ENCODE results near the gene AKNA.
A peak's percentile ranks its signal among the peaks of the same experiment; 100 is the strongest.

AKNA gene

DNA sequence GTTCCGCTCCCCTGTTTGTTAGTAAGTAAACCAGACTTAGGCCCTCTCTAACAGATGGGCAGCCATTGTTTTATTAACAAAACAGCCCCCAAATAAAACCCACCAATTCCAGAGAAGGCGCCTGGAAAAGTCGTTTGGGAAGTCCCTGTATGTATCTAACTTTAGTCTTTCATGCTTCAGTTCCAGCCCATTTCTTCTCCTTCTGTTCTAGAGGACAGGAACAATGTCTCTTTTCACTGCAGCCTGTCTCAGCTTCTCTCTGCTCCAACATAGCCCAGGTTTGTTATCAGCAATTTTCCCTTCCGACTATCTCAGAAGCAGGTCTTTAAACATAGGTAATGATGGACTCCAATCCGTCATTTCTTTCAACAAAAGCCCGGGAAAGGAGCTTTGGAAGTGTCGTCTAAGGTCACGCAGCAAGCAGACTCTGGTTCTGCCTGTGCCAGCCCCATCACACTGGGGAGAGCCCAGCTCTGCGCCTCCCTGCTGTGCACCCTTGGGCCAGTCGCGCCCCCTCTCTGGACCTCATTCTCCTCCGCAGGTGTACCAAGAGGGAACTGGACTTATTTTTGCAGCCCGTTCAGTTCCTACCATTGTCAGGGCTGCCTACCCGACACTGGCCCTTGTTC is 9.6 kb upstream of the AKNA start:
- DNase-seq (ENCODE audit: low read depth in 2 of 2) = no peak

- DNase-seq (ENCODE audit: low read depth in 2 of 2) = peak; percentile 91
Observed at GRCh38 chr9:114396558-114397218, 8.9 kb upstream of the AKNA start.

DNA sequence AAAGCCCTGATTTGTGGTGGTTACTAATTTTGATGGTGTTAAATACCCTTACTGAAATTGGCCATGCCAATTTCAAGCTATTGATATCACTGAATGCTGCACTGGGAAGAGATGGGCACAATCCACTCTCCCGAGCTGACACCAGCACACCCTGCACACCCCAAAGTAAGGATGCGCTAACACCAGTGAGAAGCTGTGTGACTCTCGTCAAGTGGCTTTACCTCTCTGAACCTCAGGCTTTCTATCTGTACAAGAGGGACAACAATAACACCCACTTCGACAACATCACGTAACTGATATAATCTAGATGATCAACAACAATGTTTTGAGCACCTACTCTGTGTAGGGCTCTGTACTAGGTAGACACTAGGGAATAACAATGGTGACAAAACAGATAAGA is 8.0 kb upstream of the AKNA start:
- no peak for DNase-seq (ENCODE audit: low read depth in 2 of 2)

DNA sequence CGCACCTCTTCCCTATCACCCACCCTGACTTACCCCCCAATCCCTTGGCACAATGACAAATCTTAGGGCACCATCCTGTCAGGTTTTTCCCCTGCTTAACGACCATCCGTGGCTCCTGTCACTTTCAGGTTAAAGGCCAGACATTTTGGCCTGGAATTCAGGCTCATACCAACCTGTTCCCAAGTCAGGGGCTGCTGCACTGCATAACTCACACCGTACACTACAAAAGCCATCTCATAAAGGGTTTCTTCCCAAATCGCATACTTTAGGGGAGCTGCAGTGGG is 7.5 kb upstream of the AKNA start:
- DNase-seq (ENCODE audit: low read depth in 2 of 2) = no peak

- DNase-seq (ENCODE audit: low read depth in 2 of 2) = no peak
Observed at GRCh38 chr9:114394523-114395333, 6.9 kb upstream of the AKNA start.

DNA sequence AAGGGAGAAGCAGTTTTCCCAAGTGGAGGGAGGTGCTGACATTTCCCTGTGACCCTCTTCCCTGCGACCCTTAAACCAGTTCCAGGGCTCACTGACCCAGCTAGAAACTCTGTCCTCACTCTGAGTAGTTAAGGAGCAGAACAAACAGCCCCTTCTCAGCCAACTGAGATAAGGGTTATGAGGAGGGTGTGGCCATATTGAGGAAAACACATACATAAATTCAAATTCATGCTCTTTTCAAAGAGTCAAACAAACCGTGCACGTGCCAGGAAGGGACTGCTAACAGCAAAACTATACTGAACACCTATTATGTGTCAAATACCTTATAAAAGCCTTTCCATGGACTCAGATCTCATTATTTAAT is 4.9 kb upstream of the AKNA start:
- no peak for DNase-seq (ENCODE audit: low read depth in 2 of 2)

GRCh38 chr9:114390952-114391351 is 3.2 kb upstream of the AKNA start:
- no peak for DNase-seq (ENCODE audit: low read depth in 2 of 2)

- no peak for DNase-seq (ENCODE audit: low read depth in 2 of 2)
Observed at GRCh38 chr9:114389612-114390368, 2.0 kb upstream of the AKNA start.

GRCh38 chr9:114388764-114389375 is 1.1 kb upstream of the AKNA start:
- no peak for DNase-seq (ENCODE audit: low read depth in 2 of 2)

DNA sequence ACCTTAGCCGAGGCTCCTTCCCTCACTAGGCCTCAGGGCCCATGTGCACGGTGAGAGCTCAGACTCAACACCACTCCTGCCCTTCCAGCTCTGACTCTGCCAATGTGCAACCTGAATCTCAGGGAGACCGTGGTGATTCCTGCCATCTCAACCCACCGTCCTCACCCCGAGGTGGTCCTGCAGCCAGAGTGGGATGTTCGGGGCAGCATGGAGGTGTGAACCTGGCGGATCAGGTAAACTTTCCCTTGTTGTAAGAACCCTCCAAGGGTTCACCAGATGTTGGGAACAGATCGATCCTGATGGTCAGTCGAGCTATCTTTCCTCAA is 538 bp upstream of the AKNA start:
- DNase-seq (ENCODE audit: low read depth in 2 of 2) = no peak

DNA sequence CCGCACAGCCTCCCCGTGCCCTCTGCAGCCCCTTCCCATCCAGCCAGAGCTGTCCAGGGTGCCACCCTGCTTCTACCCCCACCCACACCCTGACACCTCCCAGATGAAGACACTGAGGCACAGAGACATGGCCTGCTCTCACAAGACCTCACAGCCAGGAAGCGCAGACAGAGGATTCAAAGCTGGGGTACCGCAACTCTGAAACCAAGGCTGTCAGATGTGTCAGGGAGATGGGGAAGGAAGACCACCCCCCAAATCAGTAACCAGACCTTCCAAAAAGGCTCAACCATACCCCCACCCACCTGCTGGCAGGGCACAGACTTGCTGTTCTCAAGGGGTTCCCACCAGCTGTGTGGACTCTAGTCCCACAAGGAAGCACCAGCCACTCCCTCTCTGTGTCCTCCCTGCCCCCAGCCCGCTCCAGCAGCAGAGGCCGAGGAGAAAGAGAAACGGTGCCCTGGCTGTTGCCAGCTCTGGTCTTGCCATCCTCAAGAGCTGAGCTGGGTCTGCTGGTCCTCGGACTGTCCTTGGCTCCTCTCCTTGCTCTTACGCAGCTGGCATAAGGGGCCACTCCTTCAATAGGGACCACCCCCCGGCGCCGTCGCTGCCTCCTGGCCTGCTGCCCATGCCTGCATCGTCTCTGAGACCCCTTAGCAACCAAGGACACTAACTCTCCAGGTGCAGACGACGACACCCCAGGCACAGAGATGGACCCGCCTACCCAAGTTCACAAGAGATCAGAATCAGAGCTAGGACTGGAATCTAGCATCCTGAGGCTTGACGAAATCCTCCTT is 699 bp downstream of the AKNA start:
- DNase-seq (ENCODE audit: low read depth in 2 of 2) = no peak

GRCh38 chr9:114386361-114386885 is 1.4 kb downstream of the AKNA start:
- DNase-seq (ENCODE audit: low read depth in 2 of 2) = no peak

GRCh38 chr9:114385397-114386181 is 2.2 kb downstream of the AKNA start:
- peak; percentile 53 to 54 for DNase-seq (ENCODE audit: low read depth in 2 of 2)

DNA sequence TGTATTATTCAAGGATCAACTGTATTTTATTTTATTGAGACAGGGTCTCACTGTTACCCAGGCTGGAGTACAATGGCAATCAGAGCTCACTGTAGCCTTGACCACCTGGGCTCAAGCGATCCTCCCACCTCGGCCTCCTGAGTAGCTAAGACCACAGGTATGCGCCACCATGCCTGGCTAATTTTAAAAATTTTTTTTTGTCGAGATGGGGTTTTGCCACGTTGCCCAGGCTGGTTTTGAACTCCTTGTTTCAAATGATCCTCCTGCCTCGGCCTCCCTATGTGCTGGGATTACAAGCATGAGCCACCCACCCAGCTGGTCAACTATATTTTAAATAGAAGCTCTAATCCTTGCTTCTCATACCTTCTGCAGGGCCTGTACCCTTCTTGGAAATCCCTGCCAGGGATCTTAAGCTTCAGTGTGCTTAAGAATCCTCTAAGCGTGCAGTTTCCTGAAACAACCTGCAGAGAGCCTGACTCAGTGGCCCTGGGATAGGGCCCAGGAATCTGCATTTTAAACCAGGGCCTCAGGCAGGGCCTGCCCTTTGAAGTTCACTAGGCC is 2.9 kb downstream of the AKNA start:
- no peak for DNase-seq (ENCODE audit: low read depth in 2 of 2)

DNA sequence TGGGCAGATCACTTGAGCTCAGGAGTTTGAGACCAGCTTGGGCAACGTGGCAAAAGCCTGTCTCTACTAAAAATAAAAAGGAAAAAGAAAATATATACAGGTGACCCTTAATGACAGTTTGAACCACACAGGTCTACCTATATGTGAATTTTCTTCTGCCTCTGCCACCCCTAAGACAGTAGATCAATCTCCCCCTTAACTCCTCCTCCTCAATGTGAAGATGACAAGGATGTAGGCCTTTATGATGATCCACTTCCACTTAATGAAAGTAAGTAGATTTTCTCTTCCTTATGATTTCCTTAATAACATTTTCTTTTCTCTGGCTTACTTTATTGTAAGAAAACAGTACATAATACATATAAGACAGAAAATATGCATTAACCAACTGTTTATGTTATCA is 3.4 kb downstream of the AKNA start:
- no peak for DNase-seq (ENCODE audit: low read depth in 2 of 2)

GRCh38 chr9:114383521-114384231 is 4.1 kb downstream of the AKNA start:
- DNase-seq (ENCODE audit: low read depth in 2 of 2) = peak; percentile 44 to 49

DNA sequence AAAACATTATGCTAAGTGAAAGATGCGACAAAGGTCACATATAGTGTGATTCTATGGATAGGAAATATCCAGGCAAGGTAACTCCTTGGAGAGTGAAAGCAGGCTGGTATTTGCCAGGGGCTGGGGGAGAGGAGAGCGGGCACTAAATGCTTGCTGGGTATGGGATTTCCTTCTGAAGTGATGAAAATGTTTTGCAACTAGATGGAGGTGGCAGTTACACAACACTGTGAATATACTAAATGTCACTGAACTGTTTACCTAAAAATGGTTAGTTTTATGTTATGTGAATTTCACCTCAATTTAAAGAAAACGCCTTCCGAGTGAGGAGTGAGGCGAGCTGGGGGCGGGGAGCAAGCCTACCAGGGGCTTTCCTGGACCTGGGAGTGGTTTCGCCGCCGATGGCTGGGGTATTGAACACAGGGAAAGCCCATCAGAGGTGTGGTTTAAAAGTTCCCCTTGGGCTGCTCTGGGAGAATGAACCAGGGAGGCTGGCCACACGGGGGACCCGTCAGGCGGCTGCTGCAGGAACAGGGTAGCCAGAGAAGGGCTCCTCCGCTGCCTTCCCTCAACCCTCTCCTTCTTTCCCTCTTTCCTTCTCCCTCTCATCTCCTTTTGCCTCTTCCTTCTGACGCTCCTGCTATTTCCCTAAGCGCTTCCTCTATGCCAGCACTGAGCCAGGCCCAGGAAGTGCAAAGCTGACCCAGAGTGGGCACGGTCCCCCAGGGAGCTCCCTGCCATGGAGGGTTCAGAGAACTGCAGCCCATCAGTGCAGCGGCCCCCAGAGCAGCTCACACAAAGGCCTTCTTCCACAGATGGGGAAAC is 4.9 kb downstream of the AKNA start:
- no peak for DNase-seq (ENCODE audit: low read depth in 2 of 2)

DNA sequence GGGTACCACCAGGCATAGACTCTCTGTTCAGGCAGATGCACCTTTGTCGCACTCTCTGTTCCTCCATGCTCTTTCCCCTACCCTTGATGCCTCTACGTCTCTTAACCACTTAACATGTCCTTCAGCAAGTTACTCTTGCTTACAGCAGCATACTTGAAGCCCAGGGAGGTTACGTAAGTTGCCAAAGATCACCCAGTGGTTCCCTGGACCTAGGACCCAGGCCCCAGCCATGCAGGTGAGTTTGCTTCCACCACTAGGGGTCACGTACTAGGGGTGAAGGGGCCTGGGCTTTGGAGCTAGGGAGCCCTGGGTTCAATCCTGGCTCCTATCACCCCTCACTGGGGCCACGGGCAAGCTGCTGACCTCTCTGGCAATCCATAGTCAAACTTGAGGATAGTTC is 8.9 kb downstream of the AKNA start:
- no peak for DNase-seq (ENCODE audit: low read depth in 2 of 2)

DNA sequence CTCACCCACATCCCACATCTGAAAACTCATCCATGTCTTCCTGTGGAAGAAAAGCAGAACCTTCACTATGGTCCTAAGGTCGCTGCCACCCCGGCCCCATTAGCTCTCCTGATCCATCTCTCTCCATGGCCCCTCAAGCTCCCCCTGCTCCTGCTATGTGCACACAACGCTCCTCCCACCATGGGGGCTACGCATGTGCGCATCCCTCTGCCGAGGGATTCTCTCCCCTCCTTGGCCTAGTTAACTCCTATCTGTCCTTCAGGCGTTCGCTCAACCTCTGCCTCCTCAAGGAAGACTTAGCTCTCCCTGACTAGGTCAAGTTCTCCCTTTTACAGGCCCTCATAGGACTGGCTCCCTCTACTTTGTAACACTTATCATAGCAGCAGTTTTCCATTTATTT is 9.8 kb downstream of the AKNA start:
- DNase-seq (ENCODE audit: low read depth in 2 of 2) = no peak
